T follicular helper cell (primary cell): ENCODE results near the gene OVCA2.

Source experiments
- DNase-seq: peaks from one replicate; pipeline ENCODE4 v3.0.0-alpha.2; 2020; ENCODE audit warnings: low read depth

The OVCA2 gene

DNA sequence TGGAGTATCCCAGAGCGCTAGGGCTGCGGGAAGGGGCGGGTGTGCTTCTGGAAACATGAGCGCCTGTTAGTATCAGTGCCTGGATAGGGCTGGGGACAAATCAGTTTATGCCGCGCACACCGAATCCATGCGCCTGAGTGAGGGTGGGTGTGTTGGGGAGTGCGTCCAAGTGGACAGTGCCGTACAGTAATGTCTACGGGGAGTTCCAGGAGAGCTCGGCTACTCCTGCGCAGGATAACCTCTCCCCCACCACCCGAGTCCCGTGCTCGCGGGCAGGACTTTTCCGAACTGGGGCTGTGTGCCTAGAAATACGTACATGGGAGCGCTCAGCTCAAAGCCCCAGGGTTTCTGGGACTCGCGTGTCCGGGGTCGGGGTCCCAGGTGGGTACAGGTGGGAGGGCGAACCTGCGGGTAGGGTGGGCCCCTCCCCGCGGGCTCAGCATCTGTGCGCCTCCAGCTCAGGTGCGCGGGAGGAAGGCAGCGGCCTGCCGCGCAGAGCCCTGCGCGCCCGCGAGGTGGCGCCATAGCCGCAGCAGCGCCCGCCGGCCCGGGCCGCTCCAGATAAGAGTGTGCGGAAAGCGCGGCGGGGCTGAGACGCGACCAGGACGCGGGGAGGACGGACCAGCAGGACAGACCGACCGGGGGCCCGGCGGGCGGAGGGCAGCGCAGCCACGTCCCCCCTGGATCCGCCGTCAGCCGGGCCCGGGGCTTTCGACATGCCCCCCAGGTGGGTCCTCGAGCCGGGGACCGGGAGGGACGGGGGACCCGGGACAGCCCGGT, 12.9 kb downstream of the OVCA2 start, which contains the start of gene HIC1:
HIC1 (plus strand) TSS at position 592 of the 780 bp plus-strand sequence. CDS start 1,588 bp downstream, outside the sequence.
- peak; percentile 62 for DNase-seq

DNA sequence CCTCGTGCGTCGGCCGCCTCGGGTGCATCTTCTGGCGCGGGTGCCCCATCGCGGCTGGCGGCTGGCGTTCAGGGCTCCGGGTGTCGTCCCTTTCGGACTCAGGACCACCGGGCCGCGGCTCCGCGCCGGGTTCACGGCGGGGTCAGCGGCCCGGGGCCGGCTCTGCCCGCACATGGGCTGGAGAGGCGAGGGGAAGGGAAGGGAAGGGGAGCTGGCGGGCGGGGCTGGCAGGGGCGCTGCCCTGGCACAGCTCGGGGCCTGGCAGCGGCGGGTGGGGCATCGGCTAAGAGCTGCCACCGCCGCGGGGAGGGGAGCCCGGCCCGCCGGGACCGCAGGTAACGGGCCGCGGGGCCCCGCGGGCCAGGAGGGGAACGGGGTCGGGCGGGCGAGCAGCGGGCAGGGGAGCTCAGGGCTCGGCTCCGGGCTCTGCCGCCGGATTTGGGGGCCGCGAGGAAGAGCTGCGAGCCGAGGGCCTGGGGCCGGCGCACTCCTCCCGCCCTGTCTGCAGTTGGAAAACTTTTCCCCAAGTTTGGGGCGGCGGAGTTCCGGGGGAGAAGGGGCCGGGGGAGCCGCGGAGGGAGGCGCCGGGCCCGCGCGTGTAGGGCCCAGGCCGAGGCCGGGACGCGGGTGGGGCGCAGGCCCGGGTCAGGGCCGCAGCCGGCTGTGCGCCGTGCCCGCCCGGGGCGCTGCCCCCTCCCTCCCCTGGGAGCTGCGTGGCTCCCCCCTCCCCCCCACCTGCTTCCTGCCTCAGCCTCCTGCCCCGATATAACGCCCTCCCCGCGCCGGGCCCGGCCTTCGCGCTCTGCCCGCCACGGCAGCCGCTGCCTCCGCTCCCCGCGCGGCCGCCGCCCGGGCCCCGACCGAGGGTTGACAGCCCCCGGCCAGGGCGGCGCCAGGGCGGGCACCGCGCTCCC, 13.7 kb downstream of the OVCA2 start:
- DNase-seq: no peak

- peak; percentile 36 for DNase-seq
These were observed 14.7 kb downstream of the OVCA2 start for GRCh38 chr17:2056206-2057174.

- DNase-seq: no peak
These were observed 15.4 kb downstream of the OVCA2 start for GRCh38 chr17:2057175-2057759.

DNA sequence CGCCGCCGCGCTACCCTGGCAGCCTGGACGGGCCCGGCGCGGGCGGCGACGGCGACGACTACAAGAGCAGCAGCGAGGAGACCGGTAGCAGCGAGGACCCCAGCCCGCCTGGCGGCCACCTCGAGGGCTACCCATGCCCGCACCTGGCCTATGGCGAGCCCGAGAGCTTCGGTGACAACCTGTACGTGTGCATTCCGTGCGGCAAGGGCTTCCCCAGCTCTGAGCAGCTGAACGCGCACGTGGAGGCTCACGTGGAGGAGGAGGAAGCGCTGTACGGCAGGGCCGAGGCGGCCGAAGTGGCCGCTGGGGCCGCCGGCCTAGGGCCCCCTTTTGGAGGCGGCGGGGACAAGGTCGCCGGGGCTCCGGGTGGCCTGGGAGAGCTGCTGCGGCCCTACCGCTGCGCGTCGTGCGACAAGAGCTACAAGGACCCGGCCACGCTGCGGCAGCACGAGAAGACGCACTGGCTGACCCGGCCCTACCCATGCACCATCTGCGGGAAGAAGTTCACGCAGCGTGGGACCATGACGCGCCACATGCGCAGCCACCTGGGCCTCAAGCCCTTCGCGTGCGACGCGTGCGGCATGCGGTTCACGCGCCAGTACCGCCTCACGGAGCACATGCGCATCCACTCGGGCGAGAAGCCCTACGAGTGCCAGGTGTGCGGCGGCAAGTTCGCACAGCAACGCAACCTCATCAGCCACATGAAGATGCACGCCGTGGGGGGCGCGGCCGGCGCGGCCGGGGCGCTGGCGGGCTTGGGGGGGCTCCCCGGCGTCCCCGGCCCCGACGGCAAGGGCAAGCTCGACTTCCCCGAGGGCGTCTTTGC, 16.2 kb downstream of the OVCA2 start:
- no peak for DNase-seq

- DNase-seq: peak; percentile 40
These were observed 17.0 kb downstream of the OVCA2 start for GRCh38 chr17:2058586-2059546.

DNA sequence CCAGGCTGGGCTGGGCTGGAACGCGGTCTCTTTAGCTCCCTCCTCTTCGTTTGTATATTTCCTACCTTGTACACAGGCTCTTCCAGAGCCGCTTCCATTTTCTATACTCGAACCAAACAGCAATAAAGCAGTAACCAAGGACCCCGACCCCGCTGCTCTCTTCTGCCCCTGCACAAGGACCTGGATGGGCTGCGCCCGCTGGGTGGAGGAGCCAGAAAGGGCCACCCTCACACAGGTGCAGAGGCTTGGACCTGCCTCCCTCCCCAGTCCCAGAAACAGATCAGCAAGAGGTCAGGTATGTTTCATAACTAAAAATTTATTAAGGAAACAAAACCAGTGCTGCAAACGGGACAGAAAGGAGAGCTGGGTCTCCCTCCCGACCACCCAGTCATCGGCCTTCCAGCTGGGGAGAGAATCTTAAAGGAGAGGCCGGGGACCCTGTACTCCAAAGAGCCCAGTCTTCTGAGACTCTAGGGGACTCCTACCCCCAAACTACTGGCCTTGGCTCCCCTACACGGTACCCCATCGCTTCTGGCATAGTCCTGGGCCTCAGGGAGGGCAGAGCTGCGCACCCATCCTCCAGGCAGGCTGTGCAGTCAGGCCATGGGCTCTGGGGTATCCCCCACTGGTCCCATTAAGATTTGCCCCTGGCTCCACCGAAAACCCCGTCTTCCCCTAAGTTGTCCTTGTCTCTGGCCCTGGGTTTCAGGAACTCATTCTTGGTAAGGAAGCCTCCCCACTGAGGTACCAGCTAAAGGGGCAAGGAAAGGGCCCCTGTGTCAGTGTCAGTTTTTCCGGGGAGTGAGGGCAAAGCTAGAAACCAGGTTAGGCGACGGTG, 17.9 kb downstream of the OVCA2 start:
- no peak for DNase-seq

GRCh38 chr17:2060385-2060658, 18.5 kb downstream of the OVCA2 start:
- no peak for DNase-seq

DNA sequence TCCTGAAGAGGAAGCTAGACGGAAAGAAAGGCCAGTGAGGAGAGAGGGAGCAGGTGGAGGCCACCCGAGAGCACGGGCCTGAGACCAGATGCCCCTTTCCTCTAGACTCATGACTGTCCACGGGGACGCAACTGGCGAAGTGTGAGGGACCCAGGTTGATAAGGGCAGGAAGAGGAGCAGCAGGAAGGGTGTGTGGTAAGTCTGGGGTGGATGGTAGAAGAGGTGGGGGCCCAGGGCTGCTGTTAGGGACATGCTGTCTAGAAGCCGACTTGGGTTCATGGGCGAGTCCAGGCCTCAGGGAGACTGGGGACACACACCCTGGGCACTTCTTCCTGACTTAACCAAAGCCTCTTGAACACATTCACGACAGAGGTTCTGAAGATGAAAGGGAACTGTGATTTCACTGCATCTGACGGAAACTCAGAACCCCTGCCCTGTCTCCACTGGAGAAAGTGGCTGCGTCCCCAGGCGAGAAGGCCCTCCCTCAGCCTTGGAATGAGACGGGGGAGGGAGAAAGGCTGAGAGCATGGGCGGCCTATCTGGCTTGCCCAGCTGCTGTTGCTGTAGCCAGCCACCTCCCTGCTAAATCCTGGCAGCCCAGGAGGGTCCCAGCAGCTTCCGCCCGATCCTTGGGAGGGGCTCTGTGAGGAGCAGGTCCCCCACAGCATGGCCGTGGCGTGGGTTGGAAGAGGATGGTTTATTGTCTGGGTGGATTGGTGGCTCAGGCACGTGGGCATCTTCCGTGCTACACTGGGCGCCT, 19.0 kb downstream of the OVCA2 start:
- DNase-seq: no peak

GRCh38 chr17:2061441-2061958, 19.7 kb downstream of the OVCA2 start:
- DNase-seq: no peak

DNA sequence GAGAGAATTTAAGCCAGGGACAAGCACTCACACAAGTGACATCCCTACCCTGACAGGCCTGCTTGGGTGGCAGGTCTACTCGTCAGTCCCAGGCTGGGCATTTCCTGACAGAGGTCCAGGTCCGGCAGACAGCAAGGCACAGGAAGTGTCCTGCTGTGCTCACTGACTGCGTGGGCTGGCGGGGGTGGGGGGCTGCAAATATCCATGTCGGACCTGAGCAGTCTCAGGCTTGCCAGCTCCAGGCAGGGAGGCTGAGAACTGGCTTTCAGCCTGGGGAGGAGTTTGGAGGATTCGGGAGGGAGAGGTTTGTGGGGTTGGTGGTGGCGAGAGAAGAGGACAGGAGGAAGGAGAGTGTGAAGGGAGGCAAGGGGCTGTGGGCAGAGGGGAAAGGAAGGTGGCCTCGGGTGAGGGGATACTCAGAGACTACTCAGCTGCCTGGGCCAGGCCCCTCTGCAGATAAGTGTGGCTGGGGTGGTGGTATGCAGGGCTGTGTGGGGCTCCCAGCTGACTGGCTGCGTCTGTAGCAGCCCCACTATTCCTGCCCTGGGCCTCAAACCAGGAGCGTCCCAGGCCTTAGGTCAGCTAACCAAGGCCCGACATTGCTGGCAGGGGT, 20.9 kb downstream of the OVCA2 start:
- DNase-seq: no peak

- no peak for DNase-seq
These were observed 21.7 kb downstream of the OVCA2 start for GRCh38 chr17:2063261-2064146.

GRCh38 chr17:2064147-2064489, 22.3 kb downstream of the OVCA2 start:
- DNase-seq: no peak

DNA sequence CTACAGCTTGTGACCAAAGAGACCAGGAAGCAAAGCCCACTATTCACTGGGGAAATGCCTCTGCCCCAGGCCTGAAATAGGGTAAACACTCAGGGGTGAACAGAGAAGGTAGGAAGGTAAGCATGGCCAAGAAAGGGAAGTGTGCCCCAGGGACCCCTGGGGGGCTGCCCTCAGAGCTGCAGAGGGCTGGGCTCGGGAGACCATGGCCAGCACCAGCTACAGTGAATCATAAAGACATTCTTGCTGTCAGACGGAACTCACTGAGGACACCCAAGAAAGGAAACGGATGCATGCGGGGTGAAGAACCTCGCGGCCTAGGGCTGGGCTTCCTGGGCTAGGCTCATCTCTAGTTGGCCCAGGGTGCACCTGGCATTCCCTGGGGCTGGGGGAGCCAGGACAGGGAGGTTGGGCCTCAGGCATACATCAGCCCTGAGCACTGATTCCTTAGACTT, 22.7 kb downstream of the OVCA2 start:
- no peak for DNase-seq

GRCh38 chr17:2064980-2065785, 23.4 kb downstream of the OVCA2 start:
- DNase-seq: no peak
